Measurements from ENCODE around the gene DLGAP1.

DNA sequence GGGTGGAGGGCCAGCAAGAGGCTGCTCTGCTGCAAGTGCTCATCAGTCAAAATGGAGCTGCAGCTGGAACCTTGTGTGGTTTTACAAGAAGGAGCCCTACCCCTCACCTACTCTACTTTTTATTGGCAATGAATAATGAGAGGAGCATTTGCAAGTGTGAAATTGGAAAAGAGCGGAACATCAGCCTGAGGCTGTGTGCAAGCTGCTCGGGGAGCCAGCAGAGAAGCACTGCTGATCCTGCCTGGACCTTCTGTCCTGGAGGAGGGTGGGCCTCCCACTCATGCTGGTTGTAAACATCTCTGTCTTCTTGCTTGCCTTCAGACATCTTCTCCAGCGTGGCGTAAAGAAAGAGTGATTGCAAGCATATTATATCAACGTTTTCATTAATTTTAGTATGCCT is 256.2 kb downstream of the DLGAP1 start:
- TF ChIP-seq, protein P1, sequence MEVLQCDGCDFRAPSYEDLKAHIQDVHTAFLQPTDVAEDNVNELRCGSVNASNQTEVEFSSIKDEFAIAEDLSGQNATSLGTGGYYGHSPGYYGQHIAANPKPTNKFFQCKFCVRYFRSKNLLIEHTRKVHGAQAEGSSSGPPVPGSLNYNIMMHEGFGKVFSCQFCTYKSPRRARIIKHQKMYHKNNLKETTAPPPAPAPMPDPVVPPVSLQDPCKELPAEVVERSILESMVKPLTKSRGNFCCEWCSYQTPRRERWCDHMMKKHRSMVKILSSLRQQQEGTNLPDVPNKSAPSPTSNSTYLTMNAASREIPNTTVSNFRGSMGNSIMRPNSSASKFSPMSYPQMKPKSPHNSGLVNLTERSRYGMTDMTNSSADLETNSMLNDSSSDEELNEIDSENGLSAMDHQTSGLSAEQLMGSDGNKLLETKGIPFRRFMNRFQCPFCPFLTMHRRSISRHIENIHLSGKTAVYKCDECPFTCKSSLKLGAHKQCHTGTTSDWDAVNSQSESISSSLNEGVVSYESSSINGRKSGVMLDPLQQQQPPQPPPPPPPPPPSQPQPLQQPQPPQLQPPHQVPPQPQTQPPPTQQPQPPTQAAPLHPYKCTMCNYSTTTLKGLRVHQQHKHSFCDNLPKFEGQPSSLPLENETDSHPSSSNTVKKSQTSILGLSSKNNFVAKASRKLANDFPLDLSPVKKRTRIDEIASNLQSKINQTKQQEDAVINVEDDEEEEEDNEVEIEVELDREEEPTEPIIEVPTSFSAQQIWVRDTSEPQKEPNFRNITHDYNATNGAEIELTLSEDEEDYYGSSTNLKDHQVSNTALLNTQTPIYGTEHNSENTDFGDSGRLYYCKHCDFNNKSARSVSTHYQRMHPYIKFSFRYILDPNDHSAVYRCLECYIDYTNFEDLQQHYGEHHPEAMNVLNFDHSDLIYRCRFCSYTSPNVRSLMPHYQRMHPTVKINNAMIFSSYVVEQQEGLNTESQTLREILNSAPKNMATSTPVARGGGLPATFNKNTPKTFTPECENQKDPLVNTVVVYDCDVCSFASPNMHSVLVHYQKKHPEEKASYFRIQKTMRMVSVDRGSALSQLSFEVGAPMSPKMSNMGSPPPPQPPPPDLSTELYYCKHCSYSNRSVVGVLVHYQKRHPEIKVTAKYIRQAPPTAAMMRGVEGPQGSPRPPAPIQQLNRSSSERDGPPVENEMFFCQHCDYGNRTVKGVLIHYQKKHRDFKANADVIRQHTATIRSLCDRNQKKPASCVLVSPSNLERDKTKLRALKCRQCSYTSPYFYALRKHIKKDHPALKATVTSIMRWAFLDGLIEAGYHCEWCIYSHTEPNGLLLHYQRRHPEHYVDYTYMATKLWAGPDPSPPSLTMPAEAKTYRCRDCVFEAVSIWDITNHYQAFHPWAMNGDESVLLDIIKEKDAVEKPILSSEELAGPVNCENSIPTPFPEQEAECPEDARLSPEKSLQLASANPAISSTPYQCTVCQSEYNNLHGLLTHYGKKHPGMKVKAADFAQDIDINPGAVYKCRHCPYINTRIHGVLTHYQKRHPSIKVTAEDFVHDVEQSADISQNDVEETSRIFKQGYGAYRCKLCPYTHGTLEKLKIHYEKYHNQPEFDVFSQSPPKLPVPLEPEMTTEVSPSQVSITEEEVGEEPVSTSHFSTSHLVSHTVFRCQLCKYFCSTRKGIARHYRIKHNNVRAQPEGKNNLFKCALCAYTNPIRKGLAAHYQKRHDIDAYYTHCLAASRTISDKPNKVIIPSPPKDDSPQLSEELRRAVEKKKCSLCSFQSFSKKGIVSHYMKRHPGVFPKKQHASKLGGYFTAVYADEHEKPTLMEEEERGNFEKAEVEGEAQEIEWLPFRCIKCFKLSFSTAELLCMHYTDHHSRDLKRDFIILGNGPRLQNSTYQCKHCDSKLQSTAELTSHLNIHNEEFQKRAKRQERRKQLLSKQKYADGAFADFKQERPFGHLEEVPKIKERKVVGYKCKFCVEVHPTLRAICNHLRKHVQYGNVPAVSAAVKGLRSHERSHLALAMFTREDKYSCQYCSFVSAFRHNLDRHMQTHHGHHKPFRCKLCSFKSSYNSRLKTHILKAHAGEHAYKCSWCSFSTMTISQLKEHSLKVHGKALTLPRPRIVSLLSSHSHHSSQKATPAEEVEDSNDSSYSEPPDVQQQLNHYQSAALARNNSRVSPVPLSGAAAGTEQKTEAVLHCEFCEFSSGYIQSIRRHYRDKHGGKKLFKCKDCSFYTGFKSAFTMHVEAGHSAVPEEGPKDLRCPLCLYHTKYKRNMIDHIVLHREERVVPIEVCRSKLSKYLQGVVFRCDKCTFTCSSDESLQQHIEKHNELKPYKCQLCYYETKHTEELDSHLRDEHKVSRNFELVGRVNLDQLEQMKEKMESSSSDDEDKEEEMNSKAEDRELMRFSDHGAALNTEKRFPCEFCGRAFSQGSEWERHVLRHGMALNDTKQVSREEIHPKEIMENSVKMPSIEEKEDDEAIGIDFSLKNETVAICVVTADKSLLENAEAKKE (CRISPR knock-in tag; IDR thresholded peaks at IDR 0.05) = no peak
- TF ChIP-seq, protein P2, sequence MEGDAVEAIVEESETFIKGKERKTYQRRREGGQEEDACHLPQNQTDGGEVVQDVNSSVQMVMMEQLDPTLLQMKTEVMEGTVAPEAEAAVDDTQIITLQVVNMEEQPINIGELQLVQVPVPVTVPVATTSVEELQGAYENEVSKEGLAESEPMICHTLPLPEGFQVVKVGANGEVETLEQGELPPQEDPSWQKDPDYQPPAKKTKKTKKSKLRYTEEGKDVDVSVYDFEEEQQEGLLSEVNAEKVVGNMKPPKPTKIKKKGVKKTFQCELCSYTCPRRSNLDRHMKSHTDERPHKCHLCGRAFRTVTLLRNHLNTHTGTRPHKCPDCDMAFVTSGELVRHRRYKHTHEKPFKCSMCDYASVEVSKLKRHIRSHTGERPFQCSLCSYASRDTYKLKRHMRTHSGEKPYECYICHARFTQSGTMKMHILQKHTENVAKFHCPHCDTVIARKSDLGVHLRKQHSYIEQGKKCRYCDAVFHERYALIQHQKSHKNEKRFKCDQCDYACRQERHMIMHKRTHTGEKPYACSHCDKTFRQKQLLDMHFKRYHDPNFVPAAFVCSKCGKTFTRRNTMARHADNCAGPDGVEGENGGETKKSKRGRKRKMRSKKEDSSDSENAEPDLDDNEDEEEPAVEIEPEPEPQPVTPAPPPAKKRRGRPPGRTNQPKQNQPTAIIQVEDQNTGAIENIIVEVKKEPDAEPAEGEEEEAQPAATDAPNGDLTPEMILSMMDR (conservative IDR thresholded peaks at IDR 0.05; ENCODE audit: low read depth in 2 of 2) = no peak
- TF ChIP-seq EZH2 (IDR thresholded peaks at IDR 0.05; ENCODE audit: low read depth, unreplicated experiment) (no peak), CREB1 (CRISPR knock-in tag; IDR thresholded peaks at IDR 0.05; ENCODE audit: low read depth) (no peak), NANOG (IDR thresholded peaks at IDR 0.05; ENCODE audit: borderline replicate concordance) (no peak), EZH2phosphoT487 (IDR thresholded peaks at IDR 0.05; ENCODE audit: unreplicated experiment) (no peak), POLR2AphosphoS5 (IDR thresholded peaks at IDR 0.05; ENCODE audit: low read depth) (no peak), ZNF331 (CRISPR knock-in tag; IDR thresholded peaks at IDR 0.05; ENCODE audit: low read depth) (no peak), ZNF114 (CRISPR knock-in tag; IDR thresholded peaks at IDR 0.05) (no peak)
- TF ChIP-seq, protein P3, sequence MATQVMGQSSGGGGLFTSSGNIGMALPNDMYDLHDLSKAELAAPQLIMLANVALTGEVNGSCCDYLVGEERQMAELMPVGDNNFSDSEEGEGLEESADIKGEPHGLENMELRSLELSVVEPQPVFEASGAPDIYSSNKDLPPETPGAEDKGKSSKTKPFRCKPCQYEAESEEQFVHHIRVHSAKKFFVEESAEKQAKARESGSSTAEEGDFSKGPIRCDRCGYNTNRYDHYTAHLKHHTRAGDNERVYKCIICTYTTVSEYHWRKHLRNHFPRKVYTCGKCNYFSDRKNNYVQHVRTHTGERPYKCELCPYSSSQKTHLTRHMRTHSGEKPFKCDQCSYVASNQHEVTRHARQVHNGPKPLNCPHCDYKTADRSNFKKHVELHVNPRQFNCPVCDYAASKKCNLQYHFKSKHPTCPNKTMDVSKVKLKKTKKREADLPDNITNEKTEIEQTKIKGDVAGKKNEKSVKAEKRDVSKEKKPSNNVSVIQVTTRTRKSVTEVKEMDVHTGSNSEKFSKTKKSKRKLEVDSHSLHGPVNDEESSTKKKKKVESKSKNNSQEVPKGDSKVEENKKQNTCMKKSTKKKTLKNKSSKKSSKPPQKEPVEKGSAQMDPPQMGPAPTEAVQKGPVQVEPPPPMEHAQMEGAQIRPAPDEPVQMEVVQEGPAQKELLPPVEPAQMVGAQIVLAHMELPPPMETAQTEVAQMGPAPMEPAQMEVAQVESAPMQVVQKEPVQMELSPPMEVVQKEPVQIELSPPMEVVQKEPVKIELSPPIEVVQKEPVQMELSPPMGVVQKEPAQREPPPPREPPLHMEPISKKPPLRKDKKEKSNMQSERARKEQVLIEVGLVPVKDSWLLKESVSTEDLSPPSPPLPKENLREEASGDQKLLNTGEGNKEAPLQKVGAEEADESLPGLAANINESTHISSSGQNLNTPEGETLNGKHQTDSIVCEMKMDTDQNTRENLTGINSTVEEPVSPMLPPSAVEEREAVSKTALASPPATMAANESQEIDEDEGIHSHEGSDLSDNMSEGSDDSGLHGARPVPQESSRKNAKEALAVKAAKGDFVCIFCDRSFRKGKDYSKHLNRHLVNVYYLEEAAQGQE (IDR thresholded peaks at IDR 0.05; ENCODE audit: unreplicated experiment) = no peak

Measured in GM23338 (cell line).